ENCODE measurements around the gene DENND2C. TPM values are rescaled to one million over a fixed set of nuclear protein-coding genes. Genes with fewer than 3 reads are reported as not detected.

The DENND2C gene
- total RNA-seq, 1 experiment from 2014 or later, result 3.6 TPM

- no peak overlapping the region for H3T11ph ChIP-seq (ENCODE audit: low read length)
- H2AK5ac ChIP-seq (ENCODE audit: insufficient read length, low read length), result no peak overlapping the region
- no peak overlapping the region for H3K18ac ChIP-seq (ENCODE audit: insufficient read length, low read depth, low read length)
- no peaks in the 10 kb centered on the region for H3K79me1 ChIP-seq (ENCODE audit: insufficient read depth, low read depth, low read length, poor library complexity, severe bottlenecking)
- H3K27me3 ChIP-seq (ENCODE audit: insufficient read depth, low read length), result no peaks in the 10 kb centered on the region
- H3K4ac ChIP-seq (ENCODE audit: low read depth, low read length), result no peak overlapping the region
- no peak overlapping the region for H4K8ac ChIP-seq (replicated peaks; ENCODE audit: insufficient read length, low read depth, low read length)
- no peak overlapping the region for H3K9ac ChIP-seq (ENCODE audit: extremely low read depth, insufficient read length, low read length)
- no peaks in the 10 kb centered on the region for H3K9me3 ChIP-seq (ENCODE audit: control insufficient read depth, low read depth, low read length)
- no peaks in the 10 kb centered on the region for H4K20me1 ChIP-seq (ENCODE audit: control insufficient read depth, insufficient read depth, insufficient read length)
- Mint-ChIP-seq H3K36me3 (ENCODE audit: insufficient read depth in 1 of 3, low read depth in 3 of 3) (no peaks in the 10 kb centered on the region), H3K4me3 (peak overlapping the region in 1 of 2 experiments; percentile 93; a peak in 2 of 5 replicates), H3K9me3 (no peaks in the 10 kb centered on the region; a peak in 1 of 5 replicates), H3K4me1 (peaks cover 9% of the 10 kb centered on the region in 2 experiments), H3K27ac (no peak overlapping the region), H3K27me3 (ENCODE audit: low read depth) (peaks cover 22% of the 10 kb centered on the region)
- H2BK120ac ChIP-seq (ENCODE audit: low read depth, low read length, poor library complexity, severe bottlenecking), result no peak overlapping the region
- H3K4me1 ChIP-seq (ENCODE audit: insufficient read depth, low read length), result no peaks in the 10 kb centered on the region
- no peak overlapping the region for H3K27ac ChIP-seq (ENCODE audit: insufficient read length, low read depth, low read length)
- H2BK5ac ChIP-seq (ENCODE audit: insufficient read length, low read length), result no peak overlapping the region
- WGBS (ENCODE audit: extremely low coverage, insufficient read length, low lambda C conversion rate), result 100% methylated on average over 3 of the region's 4 CpGs
- no peak overlapping the region for H3K14ac ChIP-seq (ENCODE audit: insufficient read depth, low read length)
- H3K23ac ChIP-seq (ENCODE audit: insufficient read length, low read depth, low read length), result no peak overlapping the region
- H3K4me2 ChIP-seq (ENCODE audit: insufficient read depth, insufficient read length, low read length), result no peak overlapping the region
- no peak overlapping the region for H2BK12ac ChIP-seq (ENCODE audit: insufficient read length, low read depth, low read length)
- TF ChIP-seq CTCF (conservative IDR thresholded peaks at IDR 0.05), result no peak
- H2BK15ac ChIP-seq (ENCODE audit: low read depth, low read length), result no peak overlapping the region
- DNase-seq, result no peak
- H3K56ac ChIP-seq (ENCODE audit: insufficient read length, low read depth, low read length), result no peak overlapping the region
- no peak overlapping the region for H2AFZ ChIP-seq (ENCODE audit: low read length)
- no peak overlapping the region for H2BK20ac ChIP-seq (ENCODE audit: low read depth, low read length, poor library complexity, severe bottlenecking)
- H4K5ac ChIP-seq (ENCODE audit: insufficient read length, low read depth, low read length), result no peak overlapping the region
- no peaks in the 10 kb centered on the region for H3K79me2 ChIP-seq (ENCODE audit: insufficient read depth, low read length)
- H4K91ac ChIP-seq (ENCODE audit: insufficient read length, low read depth, low read length), result no peak overlapping the region
- peaks cover 14% of the 10 kb centered on the region for H3K23me2 ChIP-seq (ENCODE audit: insufficient read length, low read depth, low read length, poor library complexity, severe bottlenecking)
These were observed 1.5 kb downstream of the DENND2C start for GRCh38 chr1:114668373-114668772.
